ENCODE data around the gene BFAR.
"Not testable (repeated sequence)": the region's sequence is repeated elsewhere in the genome, so short reads cannot be mapped to it uniquely, and the experiment has no call there.

Gene BFAR, protein sequence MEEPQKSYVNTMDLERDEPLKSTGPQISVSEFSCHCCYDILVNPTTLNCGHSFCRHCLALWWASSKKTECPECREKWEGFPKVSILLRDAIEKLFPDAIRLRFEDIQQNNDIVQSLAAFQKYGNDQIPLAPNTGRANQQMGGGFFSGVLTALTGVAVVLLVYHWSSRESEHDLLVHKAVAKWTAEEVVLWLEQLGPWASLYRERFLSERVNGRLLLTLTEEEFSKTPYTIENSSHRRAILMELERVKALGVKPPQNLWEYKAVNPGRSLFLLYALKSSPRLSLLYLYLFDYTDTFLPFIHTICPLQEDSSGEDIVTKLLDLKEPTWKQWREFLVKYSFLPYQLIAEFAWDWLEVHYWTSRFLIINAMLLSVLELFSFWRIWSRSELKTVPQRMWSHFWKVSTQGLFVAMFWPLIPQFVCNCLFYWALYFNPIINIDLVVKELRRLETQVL

DNA sequence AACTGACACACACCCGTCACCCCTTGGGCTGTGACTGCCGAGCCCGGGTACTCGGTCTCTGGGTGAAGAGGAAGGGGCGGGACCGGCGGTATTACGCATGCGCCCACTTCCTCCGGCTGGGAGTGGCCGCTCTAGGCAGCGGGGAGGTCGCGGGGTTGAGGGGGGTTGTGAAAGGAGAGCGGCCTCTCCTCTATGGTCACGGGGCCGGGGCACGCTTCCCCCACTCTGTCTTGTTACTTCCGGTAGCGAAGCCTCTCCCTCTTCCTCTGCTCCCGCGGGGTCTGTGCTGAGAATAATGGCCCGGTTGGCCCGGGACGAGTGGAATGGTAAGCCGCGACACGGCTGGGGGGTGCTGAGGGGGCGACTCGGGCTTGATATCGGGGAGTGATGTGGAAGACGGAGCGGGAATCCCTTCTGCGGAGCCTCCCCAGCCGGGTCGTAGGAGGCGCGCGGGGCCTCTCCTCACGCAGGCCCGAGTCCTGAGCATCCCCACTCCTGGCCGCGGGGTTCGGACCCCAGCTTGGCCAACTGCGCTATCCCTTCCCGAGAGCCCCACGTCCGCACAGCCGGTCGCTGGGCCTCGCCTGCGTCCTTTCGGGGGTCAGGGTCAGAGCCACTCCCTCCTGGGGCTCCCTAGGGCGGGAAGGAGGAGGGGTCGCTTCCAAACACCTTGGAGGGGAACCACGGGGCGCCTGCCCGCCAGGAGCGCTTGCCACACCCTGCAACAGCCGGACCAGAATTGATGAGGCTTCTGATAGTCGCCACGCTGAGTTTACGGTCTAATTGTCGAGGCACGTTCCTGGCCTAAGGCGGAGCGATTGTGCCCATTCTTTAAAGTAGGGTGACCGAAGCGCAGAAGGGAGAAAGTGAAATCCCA, at the start of gene BFAR:
BFAR (plus strand) TSS at position 259 of the 877 bp plus-strand sequence. CDS start 11,396 bp downstream, outside the sequence.
- peak; percentile 98 for DNase-seq

DNA sequence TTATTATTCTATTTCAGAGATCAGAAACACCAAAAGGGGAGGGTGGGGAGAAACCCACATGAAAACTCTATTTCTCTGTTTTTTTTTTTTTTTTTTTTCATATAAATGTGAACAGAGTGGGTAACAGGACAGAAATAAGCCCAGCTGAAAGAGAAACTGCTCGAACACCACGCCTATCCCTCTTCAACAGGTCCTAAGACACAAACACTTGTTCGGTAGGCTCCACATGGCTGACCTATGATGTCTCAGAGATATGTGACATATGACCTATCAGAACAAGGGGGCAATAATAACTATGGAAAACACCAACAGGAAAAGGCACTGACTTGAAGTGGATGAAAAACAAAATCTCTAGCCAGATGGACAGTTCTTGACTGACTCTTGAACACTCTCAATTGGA, 47.5 kb upstream of the BFAR start:
- no peak for DNase-seq

DNA sequence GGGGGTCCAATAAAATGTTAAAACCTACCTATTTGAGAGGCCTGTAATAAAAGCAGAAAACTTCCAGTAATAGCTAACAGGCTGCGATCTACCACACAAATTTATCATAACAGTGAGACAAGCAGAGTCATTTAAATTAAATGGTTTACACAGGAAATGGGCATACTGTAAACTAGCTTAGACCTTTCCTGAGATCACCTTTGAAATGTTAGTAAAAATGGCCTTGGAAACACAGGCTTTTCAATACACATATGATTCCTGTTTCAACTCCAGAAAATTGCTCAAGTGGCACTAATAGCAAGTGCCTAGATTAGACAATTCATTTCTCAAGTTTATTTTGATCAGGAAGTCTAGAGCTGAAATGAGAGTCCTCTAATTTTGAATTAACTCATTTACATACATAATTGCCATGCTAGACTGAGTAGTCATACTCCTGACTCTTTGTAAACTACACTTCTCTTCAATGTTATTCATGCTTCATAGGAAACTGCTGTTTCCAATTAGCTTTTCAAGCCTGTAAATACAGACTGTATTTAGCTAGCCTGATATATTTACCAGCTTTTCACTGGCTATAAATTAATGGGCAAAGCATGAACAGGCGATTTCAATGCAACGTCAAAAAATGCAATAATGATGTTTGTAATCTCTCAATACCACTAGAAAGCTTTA, 46.0 kb upstream of the BFAR start:
- DNase-seq: no peak

DNA sequence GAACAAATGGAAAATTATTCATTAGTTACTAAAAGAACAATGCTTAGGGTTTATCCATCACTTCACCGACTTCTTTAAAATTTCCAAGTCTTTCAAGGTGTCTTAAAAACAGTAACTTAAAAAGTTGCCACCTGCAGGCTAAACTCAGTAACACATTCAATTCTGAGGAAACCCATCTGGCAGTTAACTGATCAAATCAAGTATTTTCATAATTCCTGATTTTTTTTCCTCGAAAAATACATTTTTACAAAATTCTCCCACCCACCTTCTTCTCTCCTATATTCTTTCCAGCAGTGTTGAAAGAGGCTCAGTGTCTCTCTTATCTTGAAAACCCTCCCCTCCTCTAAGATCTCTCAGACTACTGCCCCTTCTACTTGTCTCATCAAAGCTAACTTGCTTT, 32.6 kb upstream of the BFAR start:
- DNase-seq: peak; percentile 23

DNA sequence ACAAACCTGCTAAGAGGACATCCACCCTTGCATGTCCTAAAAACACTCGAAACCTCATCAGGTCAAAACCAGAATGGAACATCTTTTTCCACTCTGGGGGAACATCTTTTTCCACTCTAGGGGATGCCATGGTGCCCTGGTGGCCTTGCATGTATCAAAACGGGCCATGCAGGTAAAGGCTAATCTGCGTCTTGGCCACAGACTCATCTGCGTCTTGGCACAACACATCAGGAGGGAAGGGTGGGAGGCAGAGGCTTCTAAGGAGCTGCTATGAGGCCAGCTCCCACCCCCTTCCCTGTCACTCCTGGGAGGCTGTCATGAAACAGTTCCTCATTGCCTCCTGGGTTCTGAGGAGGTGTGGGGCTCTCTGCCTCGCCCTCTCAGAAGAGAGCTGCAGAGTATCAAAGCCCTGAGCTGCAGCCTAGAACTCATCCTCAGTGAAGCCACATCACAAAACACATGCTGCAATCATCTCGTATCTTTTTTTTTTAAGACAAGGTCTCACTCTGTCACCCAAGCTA, 30.2 kb upstream of the BFAR start:
- DNase-seq: no peak

DNA sequence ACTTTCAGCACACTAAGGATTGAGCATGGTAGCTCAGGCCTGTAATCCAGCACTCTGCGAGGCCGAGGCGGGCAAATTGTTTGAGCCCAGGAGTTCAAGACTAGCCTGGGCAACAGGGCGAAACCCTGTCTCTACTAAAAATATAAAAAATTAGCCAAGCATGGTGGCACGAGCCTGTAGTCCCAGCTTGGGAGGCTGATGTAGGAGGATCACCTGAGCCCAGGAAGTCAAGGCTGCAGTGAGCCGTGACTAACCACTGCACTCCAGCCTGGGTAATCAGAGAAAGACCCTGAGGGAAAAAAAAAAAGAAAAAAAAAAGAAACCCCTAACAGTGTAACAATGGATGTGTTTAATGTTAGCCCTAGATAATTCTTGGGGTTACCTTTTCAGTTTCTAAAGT, 26.6 kb upstream of the BFAR start:
- DNase-seq: no peak

DNA sequence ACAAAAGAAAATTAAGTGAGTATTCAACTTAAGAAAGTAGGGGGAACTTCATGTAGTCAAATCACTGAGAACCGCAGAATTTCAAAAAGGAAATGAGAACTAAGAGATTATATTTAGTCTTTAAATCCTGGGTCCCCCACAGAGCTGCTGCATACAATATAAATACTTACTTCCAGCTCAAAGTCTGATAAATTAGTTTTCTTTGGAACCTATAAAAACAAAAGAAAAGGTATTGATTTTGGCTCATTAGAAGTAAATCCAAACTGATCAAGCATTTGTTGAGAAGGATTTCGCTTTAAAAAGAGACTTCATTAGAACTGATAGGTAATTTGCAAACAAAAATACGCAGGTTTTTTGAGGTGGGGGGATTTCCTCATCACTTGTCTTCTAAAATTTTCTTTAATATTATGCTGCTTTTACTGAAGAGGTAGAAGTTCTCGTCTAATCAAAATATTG, 24.6 kb upstream of the BFAR start:
- DNase-seq: no peak

DNA sequence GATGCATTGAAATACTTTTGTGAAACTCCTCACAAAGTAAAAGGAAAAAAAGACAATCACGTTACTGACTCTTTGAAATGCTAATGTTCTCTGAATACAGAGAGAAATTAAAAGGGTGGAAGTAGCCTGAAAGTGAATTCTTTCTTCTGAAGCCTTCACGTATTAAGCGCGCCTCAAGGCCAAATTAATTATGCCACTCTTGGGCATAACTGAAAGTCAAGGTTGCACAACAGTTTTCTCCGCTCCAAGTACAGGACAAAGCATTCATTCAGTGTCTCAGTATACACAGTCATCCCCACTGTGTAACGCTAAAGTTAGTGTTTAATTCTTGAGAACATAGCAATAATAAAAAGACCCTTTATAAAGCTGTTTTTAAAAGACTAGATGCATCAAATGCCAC, 24.1 kb upstream of the BFAR start:
- DNase-seq: no peak

DNA sequence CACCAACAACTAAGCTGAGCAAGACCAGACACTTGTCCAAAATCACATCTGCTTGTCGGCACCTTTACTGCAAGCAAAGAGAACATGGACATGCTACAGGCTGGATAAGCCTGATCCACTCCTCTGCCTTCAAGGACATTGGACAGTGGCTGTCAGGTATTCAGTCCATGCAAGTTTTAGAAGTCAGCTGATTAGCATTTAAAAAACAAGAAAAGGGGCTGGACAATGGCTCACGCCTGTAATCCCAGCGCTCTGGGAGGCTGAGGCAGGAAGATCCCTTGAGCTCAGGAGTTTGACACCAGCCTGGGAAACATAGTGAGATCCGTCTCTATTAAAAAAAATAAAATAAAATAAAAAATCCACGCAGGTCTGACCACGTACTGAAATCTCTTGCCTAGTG, 23.0 kb upstream of the BFAR start:
- no peak for DNase-seq

DNA sequence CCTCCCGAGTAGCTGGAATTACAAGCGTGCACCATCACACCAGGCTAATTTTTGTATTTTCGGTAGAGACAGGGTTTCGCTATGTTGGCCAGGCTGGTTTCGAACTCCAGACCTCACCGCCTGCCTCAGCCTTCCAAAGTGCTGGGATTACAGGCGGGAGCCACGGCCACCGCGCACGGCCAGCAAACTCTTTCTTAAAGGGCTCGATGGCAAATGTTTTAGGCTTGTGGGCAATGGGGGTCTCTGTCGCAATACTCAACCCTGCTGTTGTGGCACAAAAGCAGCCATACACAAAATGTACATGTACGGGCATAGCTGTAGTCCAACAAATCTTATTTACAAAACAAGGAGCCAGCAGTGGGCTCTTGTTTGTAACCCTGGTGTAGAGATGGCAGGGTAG, 21.1 kb upstream of the BFAR start:
- DNase-seq: no peak

DNA sequence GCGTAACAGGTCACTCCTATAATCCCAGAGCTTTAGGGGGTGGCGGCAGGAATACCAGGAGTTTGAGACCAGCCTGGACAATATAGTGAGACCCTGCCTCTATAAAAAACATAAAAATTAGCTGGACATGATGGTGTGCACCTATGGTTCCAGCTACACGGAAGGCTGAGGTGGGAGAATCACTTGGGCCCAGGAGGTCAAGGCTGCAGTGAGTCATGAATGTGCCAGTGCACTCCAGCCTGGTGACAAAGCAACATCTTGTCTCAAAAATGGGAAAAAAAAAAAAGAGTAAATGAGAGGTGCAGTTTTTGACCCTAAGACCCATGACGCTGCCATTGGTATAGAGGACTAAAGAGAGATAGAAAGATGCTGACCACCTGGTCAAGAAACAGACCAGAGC, 18.8 kb upstream of the BFAR start:
- DNase-seq: no peak

DNA sequence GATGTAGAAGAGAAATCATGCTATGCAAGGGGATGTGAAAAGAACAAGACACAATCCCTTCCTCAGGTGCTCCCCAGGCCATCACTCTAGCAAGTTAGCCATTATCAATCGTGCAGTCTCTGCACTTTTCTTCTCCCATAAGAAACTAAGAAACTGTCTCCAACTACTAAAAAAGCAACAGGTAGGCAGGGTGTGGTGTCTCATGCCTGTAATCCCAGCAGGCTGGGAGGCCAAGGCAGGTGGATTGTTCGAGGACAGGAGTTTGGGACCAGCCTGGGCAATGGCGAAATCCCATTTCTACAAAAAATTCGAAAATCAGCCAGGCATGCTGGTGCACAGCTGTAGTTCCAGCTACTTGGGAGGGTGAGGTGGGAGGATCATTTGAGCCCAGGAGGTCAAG, 16.5 kb upstream of the BFAR start:
- no peak for DNase-seq

DNA sequence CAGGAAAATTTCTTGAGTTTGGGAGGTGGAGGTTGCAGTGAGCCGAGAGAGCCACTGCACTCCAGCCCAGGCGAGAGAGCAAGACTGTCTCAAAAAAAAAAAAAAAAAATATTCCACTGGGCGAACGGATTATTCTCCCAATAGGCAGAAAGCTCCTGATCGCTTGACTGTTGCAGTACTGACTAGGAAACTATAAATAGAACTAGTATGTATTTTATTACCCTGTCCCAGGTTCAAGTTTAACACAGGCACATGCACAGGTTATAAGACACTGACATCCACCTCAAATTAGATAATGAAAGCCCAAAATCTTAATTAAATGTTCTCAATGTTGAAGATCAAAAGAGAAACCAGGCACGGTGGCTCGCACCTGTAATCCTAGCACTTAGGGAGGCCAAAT, 14.2 kb upstream of the BFAR start:
- DNase-seq: no peak

DNA sequence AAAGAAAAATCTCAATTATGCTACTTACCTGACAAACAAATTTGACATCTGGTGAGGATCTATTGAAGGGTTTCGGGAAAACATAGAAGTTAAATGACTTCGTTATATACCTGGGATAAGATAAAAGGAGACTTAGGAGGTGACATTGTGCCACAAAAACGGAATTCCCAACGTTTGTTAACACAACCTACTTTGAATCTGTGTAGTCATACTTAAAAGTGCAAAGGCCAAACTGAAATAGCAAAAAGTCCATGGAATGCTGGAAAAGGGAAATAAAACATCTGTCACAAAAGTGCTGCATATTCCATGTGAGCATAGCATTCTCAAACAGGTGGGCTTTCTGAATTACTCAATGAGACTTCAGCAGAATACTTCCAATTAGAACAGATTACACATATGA, 5.7 kb upstream of the BFAR start:
- DNase-seq: no peak

DNA sequence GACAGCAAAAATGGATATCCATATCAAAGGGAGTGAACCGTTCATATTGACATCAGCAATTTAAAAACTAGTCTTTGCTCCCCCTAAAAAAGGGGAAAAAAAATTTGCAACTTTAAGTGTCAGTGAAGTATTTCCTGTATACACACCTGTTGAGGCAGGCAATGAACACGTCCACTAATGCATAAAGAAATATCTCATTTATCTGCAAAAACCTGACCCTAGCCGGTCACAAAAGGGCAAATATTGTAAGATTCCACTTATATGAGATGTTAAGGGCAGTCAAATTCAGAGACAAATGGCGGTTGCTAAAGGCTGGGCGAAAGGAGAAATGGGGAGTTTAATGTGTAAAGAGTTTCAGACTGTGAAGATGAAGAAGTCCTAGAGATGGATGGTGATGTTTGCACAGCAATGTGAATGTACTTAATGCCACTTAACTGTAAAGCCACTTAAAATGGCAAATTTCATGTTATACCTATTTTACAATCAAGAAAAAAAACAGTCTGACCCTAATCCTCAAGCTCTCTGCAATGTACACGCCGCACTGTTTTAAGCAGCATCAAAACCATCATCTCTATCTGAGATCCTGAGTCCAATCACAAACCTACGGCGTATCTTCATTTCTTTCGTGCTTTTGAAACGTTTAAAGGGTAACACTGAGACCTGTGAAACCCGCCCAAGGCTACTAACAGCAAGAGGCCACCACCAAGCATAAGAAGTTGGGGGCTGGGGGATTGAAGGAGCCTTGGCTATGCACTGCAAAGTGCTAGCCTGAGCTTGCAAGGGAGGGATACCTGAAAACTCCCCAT, 3.7 kb upstream of the BFAR start:
- DNase-seq: no peak

DNA sequence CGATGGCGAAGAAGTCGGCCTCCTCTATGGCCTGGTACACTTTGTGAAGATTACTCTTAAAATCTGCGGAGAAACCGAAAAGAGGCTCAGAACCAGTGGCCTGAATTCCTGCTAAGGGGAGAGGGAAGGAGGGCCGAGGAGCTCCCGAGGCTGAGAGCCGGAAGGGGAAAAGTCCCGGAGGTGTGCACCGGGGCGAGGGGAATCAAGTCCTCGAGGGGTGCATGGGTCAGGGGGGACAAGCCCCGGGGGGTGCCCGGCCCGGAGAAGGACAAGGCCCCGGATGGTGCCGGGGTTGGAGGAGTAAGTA, 3.2 kb upstream of the BFAR start:
- DNase-seq: peak; percentile 21

DNA sequence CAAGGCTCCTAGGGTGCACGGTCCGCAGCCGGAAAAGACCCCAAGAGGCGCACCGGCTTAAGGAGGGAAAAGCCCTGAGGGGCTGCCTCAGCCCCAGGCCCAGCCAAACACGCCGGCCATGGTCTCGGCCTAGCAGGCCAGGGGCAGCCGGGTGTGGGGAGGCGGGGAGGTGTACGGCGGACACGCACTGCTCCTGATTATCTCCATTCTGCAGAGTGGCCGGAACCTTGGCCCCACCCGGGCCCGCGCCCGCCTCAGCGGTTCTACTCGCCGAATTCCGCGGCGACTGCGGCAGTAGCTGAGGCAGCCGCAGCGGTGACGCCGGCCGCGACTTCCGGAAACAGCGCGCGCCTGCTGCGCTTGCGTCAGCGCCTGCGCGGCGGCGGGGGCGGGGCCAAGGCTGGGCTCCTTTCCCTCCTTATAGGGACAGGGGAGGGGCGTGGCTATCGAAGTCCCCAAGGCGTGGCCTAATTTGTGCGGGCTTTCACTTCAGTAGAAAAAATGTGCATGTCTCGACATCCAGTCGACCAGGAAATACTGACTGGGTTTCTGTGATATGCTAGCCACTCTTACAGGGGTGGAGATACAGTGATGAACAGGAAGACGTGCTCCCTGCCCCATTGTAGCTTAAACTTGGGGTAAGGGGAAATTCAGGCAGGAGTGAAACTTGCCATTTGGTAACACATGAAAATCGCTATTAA, 2.7 kb upstream of the BFAR start, which contains the start of gene PARN:
PARN (minus strand) TSS at position 342 of the 701 bp plus-strand sequence; CDS start at position 207, 135 bp downstream.
- DNase-seq: peak; percentile 98

DNA sequence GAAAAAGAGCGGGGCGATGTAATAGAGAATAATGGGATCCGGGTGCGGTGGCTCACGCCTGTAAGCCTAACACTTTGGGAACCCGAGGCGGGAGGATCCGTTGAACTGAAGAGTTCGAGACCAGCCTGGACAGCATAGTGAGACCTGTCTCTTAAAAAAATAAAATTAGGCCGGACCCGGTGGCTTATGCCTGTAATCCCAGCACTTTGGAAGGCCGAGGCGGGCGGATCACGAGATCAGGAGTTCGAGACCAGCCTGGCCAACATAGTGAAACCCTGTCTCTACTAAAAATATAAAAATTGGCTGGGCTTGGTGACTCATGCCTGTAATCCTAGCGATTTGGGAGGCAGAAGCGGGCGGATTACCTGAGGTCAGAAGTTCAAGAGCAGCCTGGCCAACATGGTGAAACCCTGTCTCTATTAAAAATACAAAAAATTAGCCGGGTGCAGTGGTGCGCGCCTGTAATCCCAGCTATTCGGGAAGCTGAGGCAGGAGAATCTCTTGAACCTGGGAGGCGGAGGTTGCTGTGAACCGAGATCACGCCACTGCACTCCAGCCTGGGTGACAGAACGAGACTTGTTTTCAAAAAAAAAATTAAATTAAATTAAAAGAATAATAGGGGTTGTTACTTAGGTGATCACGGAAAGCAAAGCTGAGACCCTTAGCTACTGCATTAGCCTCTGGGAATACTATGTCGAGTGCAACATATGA, 2.0 kb upstream of the BFAR start:
- not testable (repeated sequence) for DNase-seq

DNA sequence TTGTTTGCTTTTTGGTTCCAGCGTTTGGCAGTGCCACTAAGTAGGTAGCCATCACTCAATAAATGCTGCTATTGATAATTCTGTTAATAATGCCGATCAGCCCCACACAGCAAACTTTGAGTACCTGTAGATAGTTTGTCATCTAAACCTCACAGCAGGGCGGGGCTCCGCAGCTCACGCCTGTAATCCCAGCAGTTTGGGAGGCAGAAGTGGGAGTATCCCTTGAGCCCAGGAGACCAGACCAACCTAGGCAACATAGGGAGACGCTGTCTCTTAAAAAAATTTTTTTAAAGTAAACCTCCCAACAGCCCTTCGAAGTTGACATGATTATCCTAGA, 1.6 kb downstream of the BFAR start:
- DNase-seq: no peak

DNA sequence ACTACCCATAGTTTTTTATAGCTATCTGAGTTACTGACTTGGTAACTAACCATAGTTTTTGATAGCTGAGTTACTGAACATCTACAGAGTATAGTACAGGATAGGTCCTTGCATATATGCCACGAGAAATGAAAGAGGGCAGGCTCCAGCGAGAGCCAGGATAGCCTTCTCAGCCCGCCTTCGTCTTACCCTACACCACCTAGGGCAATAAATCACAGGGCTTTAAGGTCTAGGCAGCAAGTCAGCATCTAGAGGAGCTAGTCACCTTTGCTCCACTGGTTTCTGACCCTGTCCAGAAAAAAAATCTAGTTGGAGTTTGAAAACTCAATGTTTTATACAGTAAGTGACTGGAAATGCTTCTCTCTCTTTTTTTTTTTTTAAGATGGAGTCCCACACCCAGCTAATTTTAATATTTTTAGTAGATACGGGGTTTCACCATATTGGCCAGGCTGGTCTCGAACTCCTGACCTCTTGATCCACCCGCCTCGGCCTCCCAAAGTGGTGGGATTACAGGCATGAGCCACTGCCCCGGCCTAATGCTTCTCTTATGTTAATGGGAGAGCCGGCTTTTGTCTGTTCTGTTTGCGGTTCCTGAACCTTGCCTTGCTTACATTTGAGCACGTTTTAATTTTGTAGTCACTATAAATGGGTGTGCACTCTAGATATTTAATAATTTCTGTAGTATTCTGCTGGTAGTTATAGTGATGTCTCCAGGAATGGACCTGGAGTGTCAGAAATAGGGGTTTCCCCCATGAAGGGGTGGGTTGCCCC, 2.8 kb downstream of the BFAR start:
- DNase-seq: no peak
